DND-41 (cell line): ENCODE measurements around the gene CPD.

Experiments
- ATAC-seq: fragments of 200-7000 bp; cut with Tn5 transposase; 3 replicates; pipeline ENCODE4 v1.9.1; 2021; ENCODE audit warnings: low read depth; ENCODE audit not compliant: insufficient read depth
- DNase-seq: peaks from one replicate; pipeline ENCODE4 v3.0.0-alpha.2; 2020
- H2AFZ ChIP-seq: 2 replicates; pipeline ENCODE4 v1.6.0; 2012; ENCODE audit warnings: low read depth, low read length
- H3K27ac ChIP-seq: 2 replicates; pipeline ENCODE4 v1.5.1; 2012; ENCODE audit warnings: low read length, inconsistent platforms
- H3K27me3 ChIP-seq: fragments of 200-600 bp; sonication (generic); 2 replicates; pipeline ENCODE4 v1.6.0; 2012; ENCODE audit warnings: low read length, mild to moderate bottlenecking, inconsistent platforms; ENCODE audit not compliant: insufficient read depth, poor library complexity
- H3K36me3 ChIP-seq: 2 replicates; pipeline ENCODE4 v1.5.1; 2012; ENCODE audit warnings: low read length, inconsistent platforms; ENCODE audit not compliant: insufficient read depth
- H3K4me1 ChIP-seq: 2 replicates; pipeline ENCODE4 v1.5.1; 2012; ENCODE audit warnings: mild to moderate bottlenecking, low read length; ENCODE audit not compliant: insufficient read depth
- H3K4me2 ChIP-seq: 2 replicates; pipeline ENCODE4 v1.6.0; 2012; ENCODE audit warnings: mild to moderate bottlenecking, moderate library complexity, low read length, inconsistent platforms; ENCODE audit not compliant: insufficient read depth
- H3K4me3 ChIP-seq, 2 experiments: fragments of 200-600 bp in 1 of 2; shearing (Covaris generic) in 1 of 2; 2 replicates each; pipeline ENCODE4 v1.5.1; 2012 to 2016; ENCODE audit warnings: inconsistent platforms in 2 of 2, low read length in 2 of 2, mild to moderate bottlenecking in 2 of 2, low read depth in 1 of 2, moderate library complexity in 1 of 2
- H3K79me2 ChIP-seq: 2 replicates; pipeline ENCODE4 v1.6.0; 2012; ENCODE audit warnings: low read length, inconsistent platforms; ENCODE audit not compliant: insufficient read depth
- H3K9ac ChIP-seq: 2 replicates; pipeline ENCODE4 v1.6.0; 2012; ENCODE audit warnings: low read depth, mild to moderate bottlenecking, inconsistent platforms, low read length, moderate library complexity
- H3K9me3 ChIP-seq: 2 replicates; pipeline ENCODE4 v1.5.1; 2012; ENCODE audit warnings: low read length, moderate library complexity, mild to moderate bottlenecking, inconsistent platforms; ENCODE audit not compliant: insufficient read depth, severe bottlenecking
- H4K20me1 ChIP-seq: 2 replicates; pipeline ENCODE4 v1.6.0; 2012; ENCODE audit warnings: low read length; ENCODE audit not compliant: insufficient read depth
- CTCF ChIP-seq: IDR thresholded peaks from 2 replicates; pipeline ENCODE4 v1.5.1; 2012; ENCODE audit warnings: borderline replicate concordance, low read length, moderate library complexity, mild to moderate bottlenecking; ENCODE audit not compliant: poor library complexity, severe bottlenecking; ENCODE audit errors: extremely low read depth
- EZH2 ChIP-seq: IDR thresholded peaks from 3 replicates; pipeline ENCODE4 v1.6.1; 2012; ENCODE audit warnings: borderline replicate concordance, low read depth, mild to moderate bottlenecking, moderate library complexity, low read length, inconsistent platforms; ENCODE audit not compliant: severe bottlenecking

The CPD gene

GRCh38 chr17:30354701-30355100 lies 24.0 kb upstream of the CPD start:
- Histone ChIP-seq H3K79me2 (no peaks in the 10 kb centered on the region), H3K4me2 (no peak overlapping the region), H3K36me3 (no peaks in the 10 kb centered on the region), H2AFZ (no peak overlapping the region), H3K9ac (no peak overlapping the region), H4K20me1 (no peaks in the 10 kb centered on the region), H3K4me3 (no peak overlapping the region), H3K9me3 (no peaks in the 10 kb centered on the region), H3K4me1 (no peaks in the 10 kb centered on the region), H3K27me3 (no peaks in the 10 kb centered on the region), H3K27ac (no peak overlapping the region)
- TF ChIP-seq CTCF (no peak), EZH2 (no peak)
- ATAC-seq, result no peak
- no peak for DNase-seq

GRCh38 chr17:30357476-30357875 lies 21.3 kb upstream of the CPD start:
- Histone ChIP-seq H3K27me3 (no peaks in the 10 kb centered on the region), H4K20me1 (no peaks in the 10 kb centered on the region), H3K9me3 (peaks cover 8% of the 10 kb centered on the region), H3K79me2 (no peaks in the 10 kb centered on the region), H3K4me1 (no peaks in the 10 kb centered on the region), H3K9ac (no peak overlapping the region), H3K4me3 (no peak overlapping the region), H2AFZ (no peak overlapping the region), H3K4me2 (no peak overlapping the region), H3K27ac (no peak overlapping the region), H3K36me3 (no peaks in the 10 kb centered on the region)
- no peak for TF ChIP-seq CTCF
- TF ChIP-seq EZH2, result no peak
- no peak for ATAC-seq
- no peak for DNase-seq

- Histone ChIP-seq H3K27ac (no peak overlapping the region), H4K20me1 (no peaks in the 10 kb centered on the region), H3K4me3 (no peak overlapping the region), H2AFZ (no peak overlapping the region), H3K4me2 (no peak overlapping the region), H3K9ac (no peak overlapping the region), H3K36me3 (no peaks in the 10 kb centered on the region), H3K27me3 (no peaks in the 10 kb centered on the region), H3K4me1 (peaks cover under 1% of the 10 kb centered on the region; the same call in 1 of the 2 replicates), H3K79me2 (no peaks in the 10 kb centered on the region), H3K9me3 (peaks cover 10% of the 10 kb centered on the region)
- no peak for TF ChIP-seq EZH2
- ATAC-seq (no peak), DNase-seq (no peak)
These were observed 20.5 kb upstream of the CPD start for GRCh38 chr17:30358055-30358760.

- Histone ChIP-seq H2AFZ (no peak overlapping the region), H3K36me3 (no peaks in the 10 kb centered on the region), H3K27ac (no peak overlapping the region), H3K9ac (no peak overlapping the region), H3K4me3 (no peak overlapping the region), H3K79me2 (no peaks in the 10 kb centered on the region), H4K20me1 (no peaks in the 10 kb centered on the region), H3K27me3 (no peaks in the 10 kb centered on the region), H3K4me1 (peaks cover 9% of the 10 kb centered on the region), H3K4me2 (no peak overlapping the region), H3K9me3 (peaks cover 10% of the 10 kb centered on the region)
- ATAC-seq (no peak), DNase-seq (no peak)
- TF ChIP-seq EZH2, result no peak
- TF ChIP-seq CTCF, result no peak
These were observed 18.5 kb upstream of the CPD start for GRCh38 chr17:30360086-30360808.
